EH (cell line): ENCODE data around the gene FKTN.
A peak's percentile ranks its signal among the peaks of the same experiment; 100 is the strongest.

Experiments
- DNase-seq: peaks from one replicate; pipeline ENCODE4 v3.0.0-alpha.2; 2015; ENCODE audit warnings: low read depth

The FKTN gene

GRCh38 chr9:105678781-105679180 is 120.8 kb downstream of the FKTN start:
- DNase-seq: no peak

GRCh38 chr9:105679257-105680022 is 121.5 kb downstream of the FKTN start:
- DNase-seq: no peak

GRCh38 chr9:105681313-105681712 is 123.4 kb downstream of the FKTN start:
- no peak for DNase-seq

- DNase-seq: peak; percentile 67
These were observed 123.8 kb downstream of the FKTN start for GRCh38 chr9:105681724-105682123.

- DNase-seq: no peak
These were observed 125.9 kb downstream of the FKTN start for GRCh38 chr9:105683688-105684275.

GRCh38 chr9:105686936-105687335 is 129.0 kb downstream of the FKTN start:
- no peak for DNase-seq
